KOPT-K1 (cell line): Measurements from ENCODE around the gene UCMA.
"Not testable (repeated sequence)": the region's sequence is repeated elsewhere in the genome, so short reads cannot be mapped to it uniquely, and the experiment has no call there.

Experiments used
- H3K27ac ChIP-seq: fragments of 200-600 bp; sonication (generic); 2 replicates; pipeline ENCODE4 v1.5.1; 2016; ENCODE audit warnings: antibody characterized with exemption, mild to moderate bottlenecking, low read depth, low read length; ENCODE audit not compliant: poor library complexity, severe bottlenecking
- H3K36me3 ChIP-seq: fragments of 200-600 bp; sonication (generic); 2 replicates; pipeline ENCODE4 v1.5.1; 2017; ENCODE audit warnings: antibody characterized with exemption, mild to moderate bottlenecking, low read length, moderate library complexity; ENCODE audit not compliant: insufficient read depth
- H3K9me3 ChIP-seq: fragments of 200-600 bp; sonication (generic); 2 replicates; pipeline ENCODE4 v1.5.1; 2017; ENCODE audit warnings: antibody characterized with exemption, low read length, mild to moderate bottlenecking; ENCODE audit not compliant: insufficient read depth, poor library complexity, severe bottlenecking

Gene UCMA, protein sequence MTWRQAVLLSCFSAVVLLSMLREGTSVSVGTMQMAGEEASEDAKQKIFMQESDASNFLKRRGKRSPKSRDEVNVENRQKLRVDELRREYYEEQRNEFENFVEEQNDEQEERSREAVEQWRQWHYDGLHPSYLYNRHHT

DNA sequence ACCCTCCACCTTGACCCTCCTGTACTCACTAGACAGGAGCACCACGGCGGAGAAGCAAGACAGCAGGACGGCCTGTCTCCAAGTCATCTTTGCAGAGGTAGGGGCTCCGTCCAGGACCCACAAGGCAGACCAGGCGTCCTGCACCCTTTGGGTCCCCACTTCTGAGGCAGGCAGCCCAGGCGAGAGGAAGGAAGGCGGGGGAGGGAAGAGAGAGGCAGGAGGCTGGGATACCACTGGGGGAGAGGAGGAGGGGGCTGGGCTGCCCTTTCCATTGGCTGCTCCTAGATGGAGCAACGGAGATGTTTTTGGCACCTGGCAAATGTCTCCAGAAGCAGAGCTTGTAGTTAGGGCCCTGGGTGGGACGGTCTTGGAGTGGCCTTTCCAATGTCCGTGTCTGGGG is at the start of gene UCMA:
UCMA (minus strand) TSS at position 203 of the 400 bp plus-strand sequence; CDS start at position 87, 116 bp downstream.
- H3K36me3 ChIP-seq, result no peaks in the 10 kb centered on the region
- no peaks in the 10 kb centered on the region for H3K9me3 ChIP-seq
- H3K27ac ChIP-seq, result no peak within 1 kb of the TSS

DNA sequence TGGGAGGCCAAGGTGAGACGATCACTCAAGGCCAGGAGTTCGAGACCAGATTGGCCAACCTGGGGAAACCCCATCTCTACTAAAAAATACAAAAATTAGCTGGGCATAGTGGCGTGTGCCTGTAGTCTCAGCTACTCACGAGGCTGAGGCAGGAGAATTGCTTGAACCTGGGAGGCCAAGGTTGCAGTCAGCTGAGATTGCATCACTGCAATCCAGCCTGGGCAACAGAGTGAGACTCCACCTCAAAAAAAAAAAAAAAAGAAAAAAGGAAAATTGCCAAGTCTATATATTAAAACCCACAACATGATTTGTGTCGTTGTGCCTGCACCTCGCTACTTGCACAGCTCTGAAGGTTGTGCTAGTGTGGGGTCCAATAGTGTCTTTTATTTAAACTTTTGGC is 48.2 kb upstream of the UCMA start:
- H3K9me3 ChIP-seq, H3K27ac ChIP-seq, H3K36me3 ChIP-seq: not testable (repeated sequence)

DNA sequence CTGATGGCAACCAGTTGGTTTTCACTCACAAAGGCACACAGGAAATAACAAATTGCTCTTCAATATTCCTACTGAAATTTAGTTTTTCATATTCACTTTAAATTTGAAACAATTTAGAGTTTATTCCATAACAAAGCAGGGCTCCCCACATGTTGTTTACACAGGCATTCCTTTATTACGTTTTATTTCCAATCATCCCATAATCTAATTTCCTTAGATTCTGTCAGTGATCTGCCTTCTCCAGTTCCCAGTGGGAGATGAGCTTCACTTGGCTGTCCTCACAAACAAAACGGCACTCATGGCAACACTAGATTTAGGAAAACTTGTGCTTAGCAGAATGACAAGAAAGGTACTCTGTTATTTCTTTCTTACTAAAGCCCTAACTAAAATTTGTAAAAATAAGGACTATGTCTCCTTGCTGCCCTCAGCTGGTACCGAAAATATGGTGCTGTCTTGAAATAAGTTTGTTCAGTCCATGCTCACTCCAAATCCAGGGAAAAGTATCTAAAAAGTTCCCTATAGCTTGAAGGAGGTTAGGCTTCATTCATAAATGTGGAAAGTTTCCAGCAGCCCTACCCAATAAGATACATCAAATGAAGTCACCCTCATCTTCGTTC is 42.7 kb upstream of the UCMA start:
- no peak overlapping the region for H3K27ac ChIP-seq

DNA sequence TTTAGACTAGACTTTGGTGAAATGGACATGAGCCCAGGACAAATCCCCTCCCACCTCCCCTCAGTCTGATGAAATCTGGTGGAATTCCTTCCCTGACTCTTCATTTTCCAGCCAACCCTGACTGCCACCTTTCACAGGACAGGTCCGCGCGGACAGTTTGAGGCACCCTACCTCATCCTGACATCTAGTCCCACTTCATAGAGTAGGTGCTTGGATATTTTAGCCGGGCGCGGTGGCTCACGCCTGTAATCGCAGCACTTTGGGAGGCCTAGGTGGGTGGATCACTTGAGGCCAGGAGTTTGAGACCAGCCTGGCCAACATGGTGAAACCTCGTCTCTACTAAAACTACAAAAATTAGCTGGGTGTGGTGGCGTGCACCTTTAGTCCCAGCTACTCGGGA is 42.0 kb upstream of the UCMA start:
- H3K36me3 ChIP-seq, H3K27ac ChIP-seq, H3K9me3 ChIP-seq: not testable (repeated sequence)

More for the DNA sequence above, 42.7 kb upstream of the UCMA start:
- no peaks in the 10 kb centered on the region for H3K9me3 ChIP-seq
- no peaks in the 10 kb centered on the region for H3K36me3 ChIP-seq

DNA sequence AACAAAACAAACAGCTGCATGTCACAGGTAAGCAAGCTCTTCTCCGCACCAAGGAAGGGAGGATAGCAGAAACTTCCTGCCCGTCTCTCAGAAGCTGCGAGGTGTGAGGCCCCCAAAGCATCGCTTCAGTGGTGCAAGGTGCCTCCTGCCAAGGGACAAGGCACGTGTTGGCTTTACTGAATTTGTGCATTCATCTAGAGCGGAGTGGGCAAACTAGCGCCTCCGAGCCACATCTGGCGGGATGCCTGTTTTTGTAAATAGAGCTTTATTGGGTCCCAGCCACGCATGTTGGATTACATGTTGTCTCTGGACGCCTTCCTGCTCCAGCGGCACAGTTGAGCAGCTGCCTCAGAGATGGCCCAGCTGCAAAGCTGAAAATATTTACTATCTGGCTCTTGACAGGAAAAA is 38.0 kb upstream of the UCMA start:
- Histone ChIP-seq H3K36me3 (no peaks in the 10 kb centered on the region), H3K9me3 (no peaks in the 10 kb centered on the region), H3K27ac (no peak overlapping the region)

DNA sequence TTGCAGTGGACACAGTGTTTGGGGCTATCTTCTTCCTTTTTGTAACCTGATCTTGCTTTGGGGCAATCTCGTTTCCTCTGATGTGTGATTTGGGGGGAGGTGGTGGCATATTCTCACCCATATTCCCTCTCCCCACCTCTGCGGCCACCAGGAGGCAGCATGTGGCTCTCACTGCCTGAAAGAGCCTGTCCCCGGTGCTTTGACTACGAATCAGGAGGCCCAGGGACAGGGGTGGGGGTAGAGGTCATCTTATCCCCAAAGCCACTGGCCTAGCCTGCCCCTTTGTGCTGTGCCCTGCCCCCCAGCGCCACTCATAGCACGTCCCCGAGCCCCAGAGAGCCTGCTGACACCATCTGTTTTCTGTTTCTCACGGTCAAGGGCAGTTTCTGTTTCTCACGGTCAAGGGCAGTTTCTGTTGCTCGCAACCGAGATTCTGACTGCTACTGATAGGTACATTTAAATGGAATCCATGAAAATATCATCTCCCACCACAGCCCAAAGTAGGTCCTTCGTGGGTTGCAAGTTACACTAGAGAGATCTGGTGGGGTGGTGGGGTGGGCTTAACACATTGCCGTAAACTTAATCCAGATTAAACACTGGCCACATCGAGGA is 37.5 kb upstream of the UCMA start:
- Histone ChIP-seq H3K36me3 (no peaks in the 10 kb centered on the region), H3K9me3 (no peaks in the 10 kb centered on the region), H3K27ac (no peak overlapping the region)

DNA sequence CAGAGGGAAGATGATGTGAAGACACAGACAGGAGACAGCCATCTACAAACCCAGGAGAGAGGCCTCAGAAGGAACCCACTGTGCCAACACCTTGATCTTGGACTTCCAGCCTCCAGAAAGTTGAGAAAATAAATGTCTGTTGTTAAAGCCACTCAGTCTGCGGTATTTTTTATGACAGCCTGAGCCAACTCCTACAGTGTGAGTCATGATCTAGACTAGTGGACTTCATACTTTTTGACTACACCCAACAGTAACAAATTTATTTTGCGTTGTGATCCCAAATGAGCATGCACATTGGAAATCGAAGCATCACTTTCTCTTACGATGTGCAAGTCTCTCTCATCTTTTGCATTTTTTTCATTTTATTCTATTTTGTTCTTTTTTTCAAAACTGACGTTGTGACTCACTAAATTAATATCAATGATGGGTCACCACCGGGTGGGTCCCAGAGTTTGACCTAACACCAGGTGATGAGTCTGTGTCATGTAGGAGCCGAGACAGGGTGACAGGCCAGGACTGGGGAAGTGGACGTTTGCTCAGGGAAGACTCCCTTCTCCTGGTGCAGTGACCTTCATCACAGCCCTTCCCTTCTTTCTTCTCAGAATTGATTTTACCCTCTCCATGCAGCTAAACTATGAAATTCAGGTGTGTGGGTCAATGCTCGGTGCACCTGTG is 36.8 kb upstream of the UCMA start:
- Histone ChIP-seq H3K27ac (no peak overlapping the region), H3K9me3 (no peaks in the 10 kb centered on the region), H3K36me3 (no peaks in the 10 kb centered on the region)

DNA sequence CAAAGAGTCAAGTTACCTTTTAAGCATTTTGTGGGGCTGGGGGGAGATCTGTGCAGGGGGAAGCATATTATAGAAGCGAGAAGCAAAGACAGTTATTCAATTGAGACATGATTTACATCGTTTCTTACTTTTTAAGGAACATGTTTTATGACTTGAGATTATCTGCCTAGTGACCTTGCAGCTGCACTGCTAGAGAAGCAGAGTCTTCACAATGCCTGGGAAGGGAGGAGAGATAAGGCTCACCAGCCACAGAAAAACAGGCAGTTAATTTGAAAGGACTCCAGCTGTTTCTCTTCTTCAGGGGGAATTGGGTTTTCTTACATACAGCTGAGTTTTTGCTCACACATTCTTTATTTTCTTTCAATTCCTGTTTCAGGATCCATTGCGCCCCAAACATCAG is 34.7 kb upstream of the UCMA start:
- Histone ChIP-seq H3K9me3 (no peaks in the 10 kb centered on the region), H3K36me3 (no peaks in the 10 kb centered on the region), H3K27ac (no peak overlapping the region)

DNA sequence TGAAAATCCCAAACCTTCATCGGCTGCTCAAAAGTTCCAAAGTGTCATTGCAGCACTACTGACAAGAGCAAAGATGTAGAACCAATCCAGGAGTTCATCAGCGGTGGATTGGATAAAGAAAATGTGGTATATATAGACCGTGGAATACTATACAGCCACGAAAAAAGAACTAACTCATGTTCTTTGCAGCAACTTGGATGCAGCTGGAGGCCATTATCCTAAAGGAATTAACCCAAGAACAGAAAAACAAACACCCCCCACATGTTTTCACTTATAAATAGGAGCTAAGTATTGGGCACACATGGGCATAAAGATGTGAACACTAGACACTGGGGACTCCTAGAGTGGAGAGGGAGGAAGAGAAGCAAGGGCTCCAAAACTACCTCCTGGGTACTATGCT is 34.1 kb upstream of the UCMA start:
- Histone ChIP-seq H3K27ac (no peak overlapping the region), H3K36me3 (no peaks in the 10 kb centered on the region), H3K9me3 (no peaks in the 10 kb centered on the region)

DNA sequence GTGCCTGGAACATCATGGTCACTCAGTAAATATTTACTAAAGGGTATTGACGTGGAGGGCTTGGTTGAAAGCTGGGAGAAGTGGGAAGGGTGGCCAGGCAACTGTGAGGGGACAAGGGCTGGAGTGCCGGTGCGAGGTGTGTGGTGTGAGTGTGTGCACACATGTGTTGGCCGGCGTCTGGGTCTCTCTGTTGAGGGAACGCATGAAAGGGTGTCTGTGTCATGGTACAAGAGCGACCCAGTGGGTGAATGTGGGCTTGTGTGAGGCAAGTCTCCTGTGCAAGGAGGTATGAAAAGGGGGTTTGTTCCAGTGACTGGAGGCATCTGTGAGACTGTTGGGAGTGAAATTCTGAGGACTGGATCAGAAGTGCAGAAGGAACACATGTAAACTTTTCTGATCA is 29.4 kb upstream of the UCMA start:
- Histone ChIP-seq H3K36me3 (no peaks in the 10 kb centered on the region), H3K9me3 (no peaks in the 10 kb centered on the region), H3K27ac (no peak overlapping the region)

DNA sequence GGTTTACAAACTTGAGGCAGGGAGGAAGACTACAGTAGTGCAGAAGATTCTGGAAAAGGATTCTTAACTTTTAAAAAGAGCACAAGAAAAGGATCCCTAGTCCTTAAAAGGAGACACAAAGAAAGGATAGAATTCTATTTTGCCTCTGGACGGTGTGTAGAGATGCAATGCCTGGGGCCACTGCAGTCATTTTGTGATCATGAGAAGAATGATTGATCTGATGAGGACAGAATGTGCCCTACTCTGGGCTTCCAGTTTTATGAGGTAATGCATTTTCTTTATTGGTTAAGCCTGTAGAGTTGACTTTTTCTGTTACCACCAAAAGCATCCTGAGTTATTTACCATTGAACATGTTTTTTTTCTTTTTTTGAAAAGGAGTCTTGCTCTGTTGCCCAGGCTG is 28.3 kb upstream of the UCMA start:
- no peak overlapping the region for H3K27ac ChIP-seq
- no peaks in the 10 kb centered on the region for H3K36me3 ChIP-seq
- H3K9me3 ChIP-seq, result no peaks in the 10 kb centered on the region

DNA sequence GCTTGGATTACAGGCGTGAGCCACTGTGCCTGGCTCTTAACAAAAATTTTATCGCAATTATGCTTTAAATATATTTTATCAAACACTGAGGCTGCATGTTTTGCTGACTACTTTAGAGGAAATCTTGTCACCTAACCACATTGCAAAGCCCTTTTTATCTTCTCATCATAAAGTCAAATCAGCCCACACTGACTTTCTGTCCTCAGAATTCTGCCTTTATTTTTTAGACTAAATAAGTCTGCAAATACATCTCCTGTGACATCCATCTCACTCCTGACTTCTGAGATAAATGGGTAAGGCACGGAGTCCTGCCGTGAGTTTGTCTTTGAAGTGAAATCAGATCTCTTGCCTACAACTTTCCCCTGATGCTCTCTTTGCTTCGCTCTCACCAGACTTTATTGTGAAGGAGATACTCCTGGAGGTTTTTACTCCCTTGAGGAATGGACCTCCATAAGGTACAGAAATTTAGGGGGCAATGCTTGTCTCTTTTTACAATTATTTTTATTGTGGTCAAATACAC is 23.5 kb upstream of the UCMA start:
- Histone ChIP-seq H3K9me3 (no peaks in the 10 kb centered on the region), H3K27ac (peak overlapping the region; percentile 34), H3K36me3 (no peaks in the 10 kb centered on the region)

DNA sequence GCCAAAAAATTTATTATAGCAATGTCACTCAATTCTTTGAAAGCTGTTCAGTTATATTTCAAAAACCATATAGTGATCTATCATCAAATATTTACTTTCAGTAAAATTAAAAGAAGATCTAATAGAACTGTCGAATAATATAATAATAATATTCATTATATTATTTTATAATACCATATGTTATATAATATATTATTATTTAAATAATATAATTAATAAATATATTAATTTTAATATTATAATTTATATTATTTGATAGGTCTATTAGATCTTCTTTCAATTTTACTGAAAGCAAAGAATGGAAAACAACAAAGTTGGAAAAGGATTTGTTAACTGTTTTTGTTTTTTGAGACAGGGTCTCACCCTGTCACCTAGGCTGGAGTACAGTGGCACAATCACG is 22.5 kb upstream of the UCMA start:
- no peak overlapping the region for H3K27ac ChIP-seq
- H3K36me3 ChIP-seq, result no peaks in the 10 kb centered on the region
- H3K9me3 ChIP-seq, result no peaks in the 10 kb centered on the region

DNA sequence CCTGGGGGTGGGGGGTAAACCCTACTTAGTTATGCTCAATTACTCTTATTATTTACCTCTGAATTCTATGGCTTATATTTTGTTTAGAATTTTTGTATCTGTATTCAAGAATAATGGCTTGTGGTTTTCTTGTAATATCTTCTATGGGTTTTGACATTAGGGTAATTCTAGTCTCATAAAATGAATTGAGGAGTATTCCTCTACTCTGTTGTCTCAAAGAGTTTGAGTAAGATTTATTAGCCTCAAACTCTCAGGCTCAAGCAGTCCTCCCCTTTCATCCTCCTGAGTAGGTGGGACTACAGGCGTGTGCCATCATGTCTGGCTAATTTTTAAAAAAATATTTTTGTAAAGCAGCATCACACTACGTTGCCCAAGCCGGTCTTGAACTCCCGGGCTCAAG is 19.6 kb upstream of the UCMA start:
- Histone ChIP-seq H3K36me3 (no peaks in the 10 kb centered on the region), H3K9me3 (no peaks in the 10 kb centered on the region), H3K27ac (no peak overlapping the region)

DNA sequence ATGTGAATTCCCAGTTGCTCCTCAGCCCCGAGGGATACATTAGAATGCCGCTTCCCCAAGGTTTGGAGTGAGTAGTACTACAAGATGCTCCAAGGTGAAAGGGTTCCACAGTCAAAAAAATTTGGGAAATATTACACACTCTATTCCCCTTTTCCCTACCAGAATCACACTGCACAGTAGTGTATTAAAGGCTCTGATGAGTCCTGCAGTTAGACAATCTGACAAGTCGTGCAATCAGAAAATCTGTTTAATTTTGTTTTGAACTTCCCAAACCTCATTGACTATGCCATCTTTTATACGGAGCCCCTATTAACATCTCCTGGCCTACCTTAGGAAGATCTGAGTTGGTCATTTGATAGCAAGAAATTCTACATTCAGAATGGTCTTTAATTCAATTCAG is 13.6 kb upstream of the UCMA start:
- H3K27ac ChIP-seq, result no peak overlapping the region
- no peaks in the 10 kb centered on the region for H3K36me3 ChIP-seq
- H3K9me3 ChIP-seq, result no peaks in the 10 kb centered on the region
